Upper lobe of left lung (tissue), 4 donors: ENCODE results near the gene RERE.

Experiments
- CTCF ChIP-seq, 6 experiments: fragments of 450-650 bp in 4 of 6; fragments of 200-600 bp in 2 of 6; sonication (generic) in 2 of 6; IDR thresholded peaks; one replicate each; pipeline ENCODE4 v1.5.1; 2016 to 2019; ENCODE audit warnings: antibody characterized with exemption in 6 of 6
- EP300 ChIP-seq, 4 donors: sonication (generic); formaldehyde crosslinking; IDR thresholded peaks; one replicate each; pipeline ENCODE4 v1.5.1; 2017; ENCODE audit warnings: antibody characterized with exemption in 4 of 4, control low read depth in 2 of 4
- POLR2A ChIP-seq, 4 donors: fragments of 450-650 bp; IDR thresholded peaks; one replicate each; pipeline ENCODE4 v1.5.1; 2016 to 2017; ENCODE audit warnings: antibody characterized with exemption in 4 of 4, mild to moderate bottlenecking in 2 of 4
- POLR2AphosphoS5 ChIP-seq, 2 donors: sonication (generic); formaldehyde crosslinking; IDR thresholded peaks; one replicate each; pipeline ENCODE4 v1.5.1; 2017; ENCODE audit warnings: antibody characterized with exemption in 2 of 2

DNA sequence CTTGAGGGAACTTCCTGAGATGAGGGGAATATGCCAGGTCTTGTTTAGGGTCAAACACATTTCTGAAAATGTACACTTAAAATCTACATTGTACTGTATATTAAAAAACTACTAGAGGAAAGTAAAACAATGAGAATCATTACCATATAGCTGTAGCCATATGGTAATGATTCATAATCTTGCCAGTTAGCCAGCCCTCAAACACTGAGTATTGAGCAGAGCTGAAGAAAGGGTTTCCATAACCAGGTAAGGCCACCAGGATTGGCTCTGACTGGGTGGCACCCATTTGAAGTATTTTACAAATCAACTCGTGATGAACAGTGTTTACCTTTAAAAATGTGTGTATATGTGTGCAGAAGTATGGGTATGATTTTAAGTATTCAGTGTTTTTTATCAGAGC is 272.8 kb downstream of the RERE start:
- TF ChIP-seq CTCF (IDR thresholded peaks at IDR 0.05) = no peak
- TF ChIP-seq POLR2A (IDR thresholded peaks at IDR 0.05) = no peak
- no peak for TF ChIP-seq EP300 (IDR thresholded peaks at IDR 0.05)
- TF ChIP-seq POLR2AphosphoS5 (IDR thresholded peaks at IDR 0.05) = no peak
